ENCODE results near the gene AKAP6. TPM values are rescaled to one million over a fixed set of nuclear protein-coding genes. Genes with fewer than 3 reads are reported as not detected.

Gene AKAP6
- total RNA-seq, 3 donors from 2014 or later = 1.1 to 9.1 (median 4.6) TPM

GRCh38 chr14:32311294-32312009 is 17.6 kb upstream of the AKAP6 start:
- no peak overlapping the region for H3K4me3 ChIP-seq
- peaks cover 0 to 4% of the 10 kb centered on the region in 2 donors for H3K4me1 ChIP-seq
- H3K27me3 ChIP-seq = no peaks in the 10 kb centered on the region
- no peak for TF ChIP-seq POLR2AphosphoS5 (IDR thresholded peaks at IDR 0.05)
- TF ChIP-seq CTCF (IDR thresholded peaks at IDR 0.05) = no peak
- TF ChIP-seq POLR2A (IDR thresholded peaks at IDR 0.05) = no peak
- DNase-seq (ENCODE audit: low spot score in 2 of 2) = no peak
- H3K27ac ChIP-seq = peak overlapping the region; percentile 11 to 29
- no peaks in the 10 kb centered on the region for H3K9me3 ChIP-seq
- intact Hi-C loops (cut with DNase I; ENCODE audit: low total_unique reads) = no loop called here
- H3K36me3 ChIP-seq = no peaks in the 10 kb centered on the region

GRCh38 chr14:32312010-32312331 is 17.1 kb upstream of the AKAP6 start:
- DNase-seq (ENCODE audit: low spot score in 2 of 2) = no peak
- no peaks in the 10 kb centered on the region for H3K9me3 ChIP-seq
- TF ChIP-seq POLR2AphosphoS5 (IDR thresholded peaks at IDR 0.05) (no peak), POLR2A (IDR thresholded peaks at IDR 0.05) (no peak), CTCF (IDR thresholded peaks at IDR 0.05) (no peak)
- H3K27me3 ChIP-seq = no peaks in the 10 kb centered on the region
- peak overlapping the region; percentile 11 to 29 for H3K27ac ChIP-seq
- H3K4me3 ChIP-seq = no peak overlapping the region
- no peaks in the 10 kb centered on the region for H3K36me3 ChIP-seq
- intact Hi-C loops (cut with DNase I; ENCODE audit: low total_unique reads) = no loop called here
- peaks cover 0 to 4% of the 10 kb centered on the region in 2 donors for H3K4me1 ChIP-seq

- intact Hi-C loops (cut with DNase I; ENCODE audit: low total_unique reads) = no loop called here
- no peaks in the 10 kb centered on the region for H3K36me3 ChIP-seq
- peaks cover 0 to 4% of the 10 kb centered on the region in 2 donors for H3K4me1 ChIP-seq
- H3K9me3 ChIP-seq = no peaks in the 10 kb centered on the region
- H3K27me3 ChIP-seq = no peaks in the 10 kb centered on the region
- H3K27ac ChIP-seq = no peak overlapping the region
- no peak overlapping the region for H3K4me3 ChIP-seq
- TF ChIP-seq POLR2A (IDR thresholded peaks at IDR 0.05) (no peak), POLR2AphosphoS5 (IDR thresholded peaks at IDR 0.05) (no peak), CTCF (IDR thresholded peaks at IDR 0.05) (no peak)
- DNase-seq (ENCODE audit: low spot score in 2 of 2) = no peak
Measured at GRCh38 chr14:32313844-32314376, 15.2 kb upstream of the AKAP6 start.

GRCh38 chr14:32318087-32318795 is 10.9 kb upstream of the AKAP6 start:
- Histone ChIP-seq H3K9me3 (no peaks in the 10 kb centered on the region), H3K27me3 (no peaks in the 10 kb centered on the region), H3K4me1 (no peaks in the 10 kb centered on the region), H3K27ac (no peak overlapping the region), H3K4me3 (no peak overlapping the region), H3K36me3 (no peaks in the 10 kb centered on the region)
- DNase-seq (ENCODE audit: low spot score in 2 of 2) = no peak
- intact Hi-C loops (cut with DNase I; ENCODE audit: low total_unique reads) = no loop called here
- no peak for TF ChIP-seq POLR2A (IDR thresholded peaks at IDR 0.05)
- TF ChIP-seq CTCF (IDR thresholded peaks at IDR 0.05) = no peak
- TF ChIP-seq POLR2AphosphoS5 (IDR thresholded peaks at IDR 0.05) = no peak
